Stimulated activated CD4-positive, alpha-beta T cell treated with anti-CD3 and anti-CD28 coated beads, Interleukin-4, amount 100 ng/mL, for 4 hours (primary cell): Measurements from ENCODE around the gene JARID2.

Experiments
- DNase-seq, 2 experiments: peaks; one replicate each; pipeline ENCODE4 v3.0.0-alpha.2; 2020

JARID2 gene

DNA sequence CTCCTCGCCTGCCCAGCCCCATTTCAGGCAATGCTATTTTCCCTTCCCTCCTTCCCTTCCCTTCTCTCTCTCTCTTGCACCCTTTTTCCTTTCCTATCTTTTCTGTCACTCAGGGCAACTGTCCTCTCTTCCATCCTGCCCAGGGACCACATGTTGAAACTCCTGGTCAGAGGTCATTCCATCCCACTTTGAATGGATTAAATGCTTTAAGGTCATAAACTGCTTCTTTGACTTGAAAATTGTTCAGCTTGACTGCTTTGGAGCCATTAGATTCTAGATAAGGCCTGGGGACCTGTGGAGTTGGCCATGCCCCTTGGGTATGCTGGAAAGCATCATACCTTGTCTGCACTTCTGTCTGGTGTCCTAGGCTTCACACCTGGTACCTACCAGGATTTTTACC lies 310.8 kb downstream of the JARID2 start:
- DNase-seq: no peak

DNA sequence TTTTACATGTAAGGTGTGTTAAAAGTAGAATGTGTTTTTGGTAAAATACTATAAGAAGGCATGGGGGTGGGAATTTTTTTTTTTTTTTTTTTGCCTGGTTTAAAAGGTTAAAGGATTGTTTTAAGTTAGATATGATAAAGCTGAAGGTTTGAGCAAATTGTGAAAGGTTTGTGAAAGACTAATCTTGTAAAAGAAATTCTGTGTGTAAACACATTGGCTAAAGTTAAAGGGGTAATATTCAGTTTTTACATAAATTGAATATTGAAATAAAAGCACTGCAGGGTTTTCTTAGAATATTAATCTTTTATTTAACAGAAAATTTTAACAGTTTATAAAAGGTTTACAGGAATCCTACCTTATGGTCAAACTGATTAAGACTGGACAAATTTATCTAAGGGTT lies 311.3 kb downstream of the JARID2 start:
- no peak for DNase-seq

DNA sequence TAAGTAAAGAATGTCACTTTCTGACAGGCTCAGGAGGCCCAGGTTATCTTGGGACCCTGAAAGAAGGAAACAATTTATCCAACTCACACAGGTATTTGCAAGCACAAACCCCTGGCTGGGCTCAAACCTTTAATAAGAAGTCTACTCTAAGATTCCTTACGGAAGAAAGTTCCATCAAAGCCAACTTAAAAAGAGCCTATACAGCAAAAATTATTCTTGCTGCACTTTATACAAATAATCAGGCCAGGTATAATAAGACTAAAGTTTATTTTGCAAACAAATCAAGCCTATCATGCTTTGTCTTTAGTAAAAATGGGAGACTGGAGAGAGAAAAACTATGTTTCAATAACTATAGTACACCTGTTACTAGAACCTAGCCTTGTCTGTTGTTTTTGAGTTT lies 314.8 kb downstream of the JARID2 start:
- DNase-seq: no peak

DNA sequence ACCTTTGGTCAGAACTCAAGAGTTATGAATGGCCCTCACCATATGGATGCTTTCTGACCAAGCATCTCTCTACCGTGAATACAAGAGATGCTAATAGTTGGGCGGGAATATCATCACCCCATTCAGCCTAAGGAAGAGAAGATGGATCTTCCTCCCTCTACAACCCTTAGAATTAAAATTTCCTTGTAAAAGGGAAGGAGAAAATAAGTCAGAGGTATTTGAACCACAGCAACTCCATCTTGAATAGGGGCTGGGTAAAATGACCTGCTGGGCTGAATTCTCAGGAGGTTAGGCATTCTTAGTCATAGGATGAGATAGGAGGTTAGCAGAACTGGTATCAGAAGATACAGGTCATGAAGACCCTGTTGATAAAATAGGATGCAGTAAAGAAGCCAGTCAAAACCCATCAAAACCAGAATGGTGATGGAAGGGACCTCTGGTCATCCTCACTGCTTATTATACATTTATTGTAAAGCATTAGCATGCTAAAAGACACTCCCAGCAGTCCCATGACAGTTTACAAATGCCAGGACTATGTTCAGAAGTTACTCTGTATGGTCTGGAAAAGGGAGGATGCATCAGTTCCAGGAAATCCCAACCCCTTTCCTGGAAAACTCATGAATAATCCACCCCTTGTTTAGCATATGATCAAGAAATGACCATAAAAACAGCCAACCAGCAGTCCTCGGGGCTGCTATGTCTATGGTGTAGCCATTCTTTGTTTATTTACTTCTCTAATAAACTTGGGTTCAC lies 315.8 kb downstream of the JARID2 start:
- DNase-seq: no peak

DNA sequence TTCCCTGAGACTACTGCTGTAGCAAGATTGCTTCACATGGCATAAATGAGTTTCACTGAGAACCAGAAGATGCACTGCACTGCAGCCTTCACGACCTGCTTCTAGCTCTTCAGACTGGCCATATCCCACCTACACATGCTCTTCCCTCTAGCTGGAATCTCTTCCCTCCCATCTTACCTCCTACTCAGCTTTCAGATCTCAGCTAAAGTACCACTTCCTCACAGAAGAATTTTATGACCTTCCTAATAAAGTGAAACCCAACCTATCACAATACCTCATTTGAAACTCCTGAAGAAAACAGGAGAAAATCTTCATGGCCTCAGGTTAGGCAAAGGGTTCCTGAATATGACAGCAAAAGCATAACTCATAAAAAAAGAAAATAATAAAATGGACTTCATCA lies 317.1 kb downstream of the JARID2 start:
- no peak for DNase-seq

DNA sequence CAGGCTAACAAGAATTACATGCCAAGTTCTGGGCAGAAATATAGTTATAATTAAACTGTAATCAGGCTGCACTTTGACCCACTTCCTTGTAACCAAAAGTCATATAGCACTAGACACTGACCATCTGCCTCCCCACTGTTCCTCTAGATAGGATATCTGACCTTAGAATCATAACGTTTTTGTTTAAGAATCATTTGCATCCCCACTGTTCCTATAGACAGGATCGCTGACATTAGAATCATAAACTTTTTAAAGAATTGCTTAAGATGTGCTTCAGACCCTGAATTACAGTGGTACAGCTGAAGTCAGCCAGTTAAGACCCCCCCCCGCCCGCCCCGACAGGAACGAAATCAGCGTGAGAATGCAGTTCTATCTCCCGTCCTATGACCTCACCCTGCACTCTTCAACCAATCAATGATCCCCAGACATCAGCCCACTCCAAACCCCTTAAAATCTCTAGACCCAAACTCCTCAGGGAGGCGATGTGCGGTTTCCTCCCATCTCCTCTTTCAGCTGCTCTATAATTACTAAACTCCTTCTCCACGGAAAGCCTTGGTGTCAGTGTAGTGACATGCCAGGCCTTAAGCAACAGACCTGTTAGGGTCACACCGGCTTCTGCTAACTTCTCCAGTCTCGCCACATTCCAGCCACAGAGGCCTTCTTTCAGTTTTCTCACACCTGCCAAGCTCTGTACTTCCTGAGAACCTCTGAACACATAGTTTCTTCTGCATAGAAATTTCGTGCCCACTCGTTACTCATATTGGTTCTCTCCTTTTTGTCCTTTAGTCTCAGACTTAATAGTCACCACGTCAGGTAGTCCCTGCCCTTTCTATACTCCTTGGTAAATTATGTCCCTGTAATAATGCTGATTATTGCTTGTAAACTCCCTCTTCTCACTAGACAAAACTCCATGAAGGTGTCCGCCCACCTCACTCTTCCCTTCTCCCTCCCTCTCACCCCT lies 323.4 kb downstream of the JARID2 start:
- no peak for DNase-seq

DNA sequence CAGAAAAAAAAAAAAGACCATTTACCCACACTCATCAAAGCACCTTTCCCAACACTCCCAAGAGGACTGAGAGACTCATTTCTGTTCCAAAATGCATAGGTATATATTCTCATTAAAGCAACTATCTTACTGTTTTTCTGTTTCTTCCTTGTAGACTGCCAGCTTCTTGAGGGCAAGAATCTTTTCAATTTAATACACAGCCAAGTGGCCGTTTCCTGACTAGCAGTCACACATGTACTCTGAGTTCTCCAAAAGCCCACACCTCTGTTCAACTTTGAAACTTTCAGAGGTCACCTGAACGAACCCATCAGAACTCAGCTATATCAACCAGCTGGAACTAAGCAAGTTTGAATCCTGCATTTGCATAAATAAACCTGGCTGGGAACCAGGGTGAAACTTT lies 324.3 kb downstream of the JARID2 start:
- DNase-seq: no peak
